ENCODE measurements around the gene TMEM163. TPM values are rescaled to one million over a fixed set of nuclear protein-coding genes. Genes with fewer than 3 reads are reported as not detected.

TMEM163 gene
- total RNA-seq, 2 donors from 2014 or later = 0.57 to 1.3 TPM

Other genes starting within 250 kb of the TMEM163 start
- not detected for gene ACMSD, start 119.6 kb upstream of the TMEM163 start, total RNA-seq
- 10 to 100 TPM; 56.9 to 80.5 TPM for gene CCNT2, start 199.8 kb upstream of the TMEM163 start, total RNA-seq